ENCODE results near the gene CYB5R4.

- no peak for TF ChIP-seq CTCF (IDR thresholded peaks at IDR 0.05)
- TF ChIP-seq POLR2A (IDR thresholded peaks at IDR 0.05) = no peak
Measured at GRCh38 chr6:83905648-83906047, 46.2 kb downstream of the CYB5R4 start.
